HepG2 (cell line): ENCODE results near the gene RNF123. TPM values are rescaled to one million over a fixed set of nuclear protein-coding genes. Genes with fewer than 3 reads are reported as not detected.

Source experiments
- AKAP8 ChIP-seq: sonication (generic); formaldehyde crosslinking; IDR thresholded peaks from 2 replicates; pipeline ENCODE4 v1.5.1; 2020; ENCODE audit warnings: mild to moderate bottlenecking, missing genetic modification reagents
- ATF1 ChIP-seq: IDR thresholded peaks from 2 replicates; pipeline ENCODE4 v1.6.1; 2016; ENCODE audit warnings: mild to moderate bottlenecking, control low read depth
- FOSL2 ChIP-seq: sonication (generic); formaldehyde crosslinking; IDR thresholded peaks from 2 replicates; pipeline ENCODE4 v1.4.0; 2020; ENCODE audit warnings: missing genetic modification reagents
- FOXK1 ChIP-seq: sonication (generic); formaldehyde crosslinking; IDR thresholded peaks from 2 replicates; pipeline ENCODE4 v1.4.0; 2020; ENCODE audit warnings: low read depth, missing genetic modification reagents, borderline replicate concordance
- KDM2A ChIP-seq: sonication (generic); formaldehyde crosslinking; IDR thresholded peaks from 2 replicates; pipeline ENCODE4 v1.4.0; 2020; ENCODE audit warnings: low read depth, missing genetic modification reagents, borderline replicate concordance
- MIER3 ChIP-seq: IDR thresholded peaks from 2 replicates; pipeline ENCODE4 v1.6.1; 2016; ENCODE audit warnings: missing compliant biosample characterization, borderline replicate concordance
- MLX ChIP-seq: IDR thresholded peaks from 2 replicates; pipeline ENCODE4 v1.6.1; 2016
- NFATC3 ChIP-seq: sonication (generic); formaldehyde crosslinking; IDR thresholded peaks from 2 replicates; pipeline ENCODE4 v1.5.1; 2020; ENCODE audit warnings: mild to moderate bottlenecking, missing genetic modification reagents
- NFE2L1 ChIP-seq: sonication (generic); formaldehyde crosslinking; IDR thresholded peaks from 2 replicates; pipeline ENCODE4 v1.4.0; 2020; ENCODE audit warnings: missing genetic modification reagents, mild to moderate bottlenecking, borderline replicate concordance
- RBM39 ChIP-seq: fragments of 200-400 bp; formaldehyde crosslinking; IDR thresholded peaks from one replicate; pipeline ENCODE4 v1.6.1; 2018; ENCODE audit warnings: antibody characterized with exemption, mild to moderate bottlenecking, low read depth, low read length; ENCODE audit not compliant: poor library complexity, severe bottlenecking
- TFDP2 ChIP-seq: sonication (generic); formaldehyde crosslinking; IDR thresholded peaks from 2 replicates; pipeline ENCODE4 v1.4.0; 2020; ENCODE audit warnings: missing genetic modification reagents
- U2AF1 ChIP-seq: fragments of 200-400 bp; formaldehyde crosslinking; optimal IDR thresholded peaks from 2 replicates; pipeline ENCODE3; 2017; ENCODE audit warnings: mild to moderate bottlenecking, low read depth, low read length
- U2AF2 ChIP-seq: fragments of 200-400 bp; formaldehyde crosslinking; IDR thresholded peaks from 2 replicates; pipeline ENCODE4 v1.6.1; 2017; ENCODE audit warnings: low read depth, mild to moderate bottlenecking, low read length
- ZNF564 ChIP-seq: sonication (generic); formaldehyde crosslinking; IDR thresholded peaks from 2 replicates; pipeline ENCODE4 v1.8.1; 2023; ENCODE audit warnings: mild to moderate bottlenecking, missing genetic modification reagents
- ZNF570 ChIP-seq: sonication (generic); formaldehyde crosslinking; IDR thresholded peaks from 2 replicates; pipeline ENCODE4 v1.4.0; 2020; ENCODE audit warnings: mild to moderate bottlenecking, missing genetic modification reagents, borderline replicate concordance
- ZSCAN29 ChIP-seq: sonication (generic); formaldehyde crosslinking; conservative IDR thresholded peaks from 2 replicates; pipeline ENCODE4 v1.4.0; 2020; ENCODE audit warnings: mild to moderate bottlenecking, missing genetic modification reagents
- ZSCAN9 ChIP-seq: IDR thresholded peaks from 2 replicates; pipeline ENCODE4 v1.6.1; 2016; ENCODE audit warnings: borderline replicate concordance
- polyA plus RNA-seq, 8 experiments: library from polyadenylated mRNA; depleted of rRNA in 3 of 8; stranded (reverse) in 7 of 8; unstranded in 1 of 8; fragments of >200 nt; fragmentation: Illumina TruSeq in 4 of 8; extraction: Trizol in 4 of 8; gene quantifications; 2 replicates each; pipeline versions ENCODE4 v1.2.1 to v1.2.3, GENCODE V29; 2011 to 2016; ENCODE audit warnings: low read depth in 4 of 8, missing spikeins in 1 of 8, mixed read lengths in 1 of 8; ENCODE audit not compliant: insufficient read depth in 1 of 8
- total RNA-seq, 5 experiments: library from RNA; depleted of rRNA; stranded (reverse); fragments of >200 nt; fragmentation: Illumina TruSeq; extraction: Trizol; gene quantifications; 2 replicates each; pipeline ENCODE4 v1.2.3, GENCODE V29; 2016; ENCODE audit warnings: low read depth in 1 of 5
- TF ChIP-seq, protein P1 (sequence below): sonication (generic); formaldehyde crosslinking; IDR thresholded peaks from 2 replicates; pipeline ENCODE4 v1.4.0; 2020; ENCODE audit warnings: missing genetic modification reagents
- TF ChIP-seq, protein P2 (sequence below): sonication (generic); formaldehyde crosslinking; IDR thresholded peaks from 2 replicates; pipeline ENCODE4 v1.4.0; 2020; ENCODE audit warnings: missing genetic modification reagents
- TF ChIP-seq, protein P3 (sequence below): sonication (generic); formaldehyde crosslinking; IDR thresholded peaks from 2 replicates; pipeline ENCODE4 v1.8.0; 2022; ENCODE audit warnings: missing genetic modification reagents, mild to moderate bottlenecking, inconsistent platforms, borderline replicate concordance
- TF ChIP-seq, protein P4 (sequence below): sonication (generic); formaldehyde crosslinking; IDR thresholded peaks from 2 replicates; pipeline ENCODE4 v1.5.0; 2020; ENCODE audit warnings: mild to moderate bottlenecking, missing genetic modification reagents

The RNF123 gene
- total and polyA plus RNA-seq, 2 of the 13 experiments (the other 11 are each of a cell fraction or from before 2014, with no cell fraction given), result 29.9 to 82.2 TPM

DNA sequence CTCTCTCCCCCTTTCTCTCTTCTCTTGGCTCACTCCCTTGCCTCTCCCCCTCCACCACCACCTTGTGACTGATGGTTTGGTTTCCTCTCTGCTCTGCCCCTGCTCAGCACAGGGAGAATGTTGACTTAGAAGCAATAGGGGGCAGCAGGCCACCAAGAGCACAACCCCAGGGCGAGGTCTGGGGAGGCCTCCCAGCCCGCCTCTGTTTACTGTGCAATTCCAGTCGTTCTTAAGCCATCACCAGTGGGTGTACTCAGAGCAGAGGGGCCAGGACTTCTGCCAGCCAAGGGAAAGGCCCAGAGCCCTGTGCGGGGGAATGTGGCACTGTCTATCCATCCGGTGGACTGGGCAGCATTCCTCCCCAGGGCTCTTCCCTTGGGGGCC is 21.0 kb upstream of the RNF123 start (continued):
- TF ChIP-seq, protein P1, sequence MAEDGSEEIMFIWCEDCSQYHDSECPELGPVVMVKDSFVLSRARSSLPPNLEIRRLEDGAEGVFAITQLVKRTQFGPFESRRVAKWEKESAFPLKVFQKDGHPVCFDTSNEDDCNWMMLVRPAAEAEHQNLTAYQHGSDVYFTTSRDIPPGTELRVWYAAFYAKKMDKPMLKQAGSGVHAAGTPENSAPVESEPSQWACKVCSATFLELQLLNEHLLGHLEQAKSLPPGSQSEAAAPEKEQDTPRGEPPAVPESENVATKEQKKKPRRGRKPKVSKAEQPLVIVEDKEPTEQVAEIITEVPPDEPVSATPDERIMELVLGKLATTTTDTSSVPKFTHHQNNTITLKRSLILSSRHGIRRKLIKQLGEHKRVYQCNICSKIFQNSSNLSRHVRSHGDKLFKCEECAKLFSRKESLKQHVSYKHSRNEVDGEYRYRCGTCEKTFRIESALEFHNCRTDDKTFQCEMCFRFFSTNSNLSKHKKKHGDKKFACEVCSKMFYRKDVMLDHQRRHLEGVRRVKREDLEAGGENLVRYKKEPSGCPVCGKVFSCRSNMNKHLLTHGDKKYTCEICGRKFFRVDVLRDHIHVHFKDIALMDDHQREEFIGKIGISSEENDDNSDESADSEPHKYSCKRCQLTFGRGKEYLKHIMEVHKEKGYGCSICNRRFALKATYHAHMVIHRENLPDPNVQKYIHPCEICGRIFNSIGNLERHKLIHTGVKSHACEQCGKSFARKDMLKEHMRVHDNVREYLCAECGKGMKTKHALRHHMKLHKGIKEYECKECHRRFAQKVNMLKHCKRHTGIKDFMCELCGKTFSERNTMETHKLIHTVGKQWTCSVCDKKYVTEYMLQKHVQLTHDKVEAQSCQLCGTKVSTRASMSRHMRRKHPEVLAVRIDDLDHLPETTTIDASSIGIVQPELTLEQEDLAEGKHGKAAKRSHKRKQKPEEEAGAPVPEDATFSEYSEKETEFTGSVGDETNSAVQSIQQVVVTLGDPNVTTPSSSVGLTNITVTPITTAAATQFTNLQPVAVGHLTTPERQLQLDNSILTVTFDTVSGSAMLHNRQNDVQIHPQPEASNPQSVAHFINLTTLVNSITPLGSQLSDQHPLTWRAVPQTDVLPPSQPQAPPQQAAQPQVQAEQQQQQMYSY (CRISPR knock-in tag), result no peak
- TF ChIP-seq KDM2A (CRISPR knock-in tag), result peak; percentile 72
- TF ChIP-seq, protein P2, sequence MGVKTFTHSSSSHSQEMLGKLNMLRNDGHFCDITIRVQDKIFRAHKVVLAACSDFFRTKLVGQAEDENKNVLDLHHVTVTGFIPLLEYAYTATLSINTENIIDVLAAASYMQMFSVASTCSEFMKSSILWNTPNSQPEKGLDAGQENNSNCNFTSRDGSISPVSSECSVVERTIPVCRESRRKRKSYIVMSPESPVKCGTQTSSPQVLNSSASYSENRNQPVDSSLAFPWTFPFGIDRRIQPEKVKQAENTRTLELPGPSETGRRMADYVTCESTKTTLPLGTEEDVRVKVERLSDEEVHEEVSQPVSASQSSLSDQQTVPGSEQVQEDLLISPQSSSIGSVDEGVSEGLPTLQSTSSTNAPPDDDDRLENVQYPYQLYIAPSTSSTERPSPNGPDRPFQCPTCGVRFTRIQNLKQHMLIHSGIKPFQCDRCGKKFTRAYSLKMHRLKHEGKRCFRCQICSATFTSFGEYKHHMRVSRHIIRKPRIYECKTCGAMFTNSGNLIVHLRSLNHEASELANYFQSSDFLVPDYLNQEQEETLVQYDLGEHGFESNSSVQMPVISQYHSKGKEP (CRISPR knock-in tag), result no peak
- TF ChIP-seq RBM39, result no peak
- TF ChIP-seq AKAP8 (CRISPR knock-in tag), result no peak
- no peak for TF ChIP-seq ZSCAN29 (CRISPR knock-in tag)
- TF ChIP-seq MLX, result no peak
- TF ChIP-seq NFATC3, result no peak
- no peak; the same call in 1 of the 2 replicates for TF ChIP-seq MIER3 (CRISPR knock-in tag)
- TF ChIP-seq, protein P3, sequence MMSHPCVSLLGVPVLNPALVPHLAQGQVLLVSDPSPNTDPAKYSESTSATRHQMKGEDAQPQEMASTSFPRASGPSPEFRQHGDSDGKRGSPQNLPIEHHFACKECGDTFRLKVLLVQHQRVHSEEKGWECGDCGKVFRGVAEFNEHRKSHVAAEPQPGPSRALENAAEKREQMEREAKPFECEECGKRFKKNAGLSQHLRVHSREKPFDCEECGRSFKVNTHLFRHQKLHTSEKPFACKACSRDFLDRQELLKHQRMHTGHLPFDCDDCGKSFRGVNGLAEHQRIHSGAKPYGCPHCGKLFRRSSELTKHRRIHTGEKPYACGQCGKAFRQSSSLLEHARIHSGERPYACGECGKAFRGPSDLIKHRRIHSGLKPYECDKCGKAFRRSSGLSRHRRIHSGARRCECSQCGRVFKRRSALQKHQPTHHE (CRISPR knock-in tag), result no peak
- no peak for TF ChIP-seq NFE2L1 (CRISPR knock-in tag)
- peak; percentile 60 for TF ChIP-seq TFDP2 (CRISPR knock-in tag)
- no peak for TF ChIP-seq U2AF1
- peak; percentile 79; the same call in 1 of the 2 replicates for TF ChIP-seq FOXK1 (CRISPR knock-in tag)
- TF ChIP-seq ZSCAN9 (CRISPR knock-in tag), result peak; percentile 58
- TF ChIP-seq FOSL2 (CRISPR knock-in tag), result peak; percentile 64
- TF ChIP-seq, protein P4, sequence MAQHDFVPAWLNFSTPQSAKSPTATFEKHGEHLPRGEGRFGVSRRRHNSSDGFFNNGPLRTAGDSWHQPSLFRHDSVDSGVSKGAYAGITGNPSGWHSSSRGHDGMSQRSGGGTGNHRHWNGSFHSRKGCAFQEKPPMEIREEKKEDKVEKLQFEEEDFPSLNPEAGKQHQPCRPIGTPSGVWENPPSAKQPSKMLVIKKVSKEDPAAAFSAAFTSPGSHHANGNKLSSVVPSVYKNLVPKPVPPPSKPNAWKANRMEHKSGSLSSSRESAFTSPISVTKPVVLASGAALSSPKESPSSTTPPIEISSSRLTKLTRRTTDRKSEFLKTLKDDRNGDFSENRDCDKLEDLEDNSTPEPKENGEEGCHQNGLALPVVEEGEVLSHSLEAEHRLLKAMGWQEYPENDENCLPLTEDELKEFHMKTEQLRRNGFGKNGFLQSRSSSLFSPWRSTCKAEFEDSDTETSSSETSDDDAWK (CRISPR knock-in tag), result no peak
- TF ChIP-seq ZNF564 (CRISPR knock-in tag), result no peak
- no peak for TF ChIP-seq ATF1 (CRISPR knock-in tag)
- TF ChIP-seq ZNF570 (CRISPR knock-in tag), result no peak
- no peak for TF ChIP-seq U2AF2
